Cerebellar cortex (tissue), 1 donor: ENCODE results near the gene CLIP2.
"Not testable (repeated sequence)": the region's sequence is repeated elsewhere in the genome, so short reads cannot be mapped to it uniquely, and the experiment has no call there.

ENCODE experiments used
- DNase-seq: peaks from one replicate; pipeline ENCODE4 v3.0.0-alpha.2; 2015; ENCODE audit warnings: low spot score

Gene CLIP2

GRCh38 chr7:74289018-74289658, at the start of gene CLIP2:
TSS of gene CLIP2 (plus strand) at chr7:74289407. CDS start at chr7:74317547, 28,140 bp downstream.
- peak; percentile 80 for DNase-seq

- no peak for DNase-seq
These were observed 48.7 kb upstream of the CLIP2 start for GRCh38 chr7:74240482-74240881.

GRCh38 chr7:74242122-74242443, 47.1 kb upstream of the CLIP2 start:
- DNase-seq = no peak

GRCh38 chr7:74246497-74246896, 42.7 kb upstream of the CLIP2 start:
- no peak for DNase-seq

- DNase-seq = no peak
These were observed 41.1 kb upstream of the CLIP2 start for GRCh38 chr7:74248156-74248555.

GRCh38 chr7:74249058-74249457, 40.1 kb upstream of the CLIP2 start:
- DNase-seq = not testable (repeated sequence)

GRCh38 chr7:74252893-74253292, 36.3 kb upstream of the CLIP2 start:
- DNase-seq = no peak

- no peak for DNase-seq
These were observed 35.9 kb upstream of the CLIP2 start for GRCh38 chr7:74253331-74253730.

GRCh38 chr7:74253835-74254128, 35.4 kb upstream of the CLIP2 start:
- no peak for DNase-seq

GRCh38 chr7:74254129-74254857, 34.9 kb upstream of the CLIP2 start, which contains the start of gene RFC2:
TSS of gene RFC2 (minus strand) at chr7:74254399. CDS start at chr7:74254383, 16 bp downstream.
- peak; percentile 96 for DNase-seq

- DNase-seq = no peak
These were observed 34.3 kb upstream of the CLIP2 start for GRCh38 chr7:74254858-74255379.

- not testable (repeated sequence) for DNase-seq
These were observed 33.7 kb upstream of the CLIP2 start for GRCh38 chr7:74255461-74255860.

GRCh38 chr7:74256491-74257408, 32.5 kb upstream of the CLIP2 start:
- DNase-seq = no peak

GRCh38 chr7:74258639-74259038, 30.6 kb upstream of the CLIP2 start:
- no peak for DNase-seq

GRCh38 chr7:74262639-74263398, 26.4 kb upstream of the CLIP2 start:
- DNase-seq = no peak

GRCh38 chr7:74263399-74264120, 25.6 kb upstream of the CLIP2 start:
- no peak for DNase-seq

- no peak for DNase-seq
These were observed 22.8 kb upstream of the CLIP2 start for GRCh38 chr7:74266191-74266963.

- no peak for DNase-seq
These were observed 21.2 kb upstream of the CLIP2 start for GRCh38 chr7:74267756-74268565.

- peak; percentile 79 for DNase-seq
These were observed 19.4 kb upstream of the CLIP2 start for GRCh38 chr7:74269757-74270277.
